ENCODE measurements around the gene DDC. TPM values are rescaled to one million over a fixed set of nuclear protein-coding genes. Genes with fewer than 3 reads are reported as not detected.

Gene DDC
- total and polyA plus RNA-seq, 2 donors (not counting 1 experiment from before 2014, with no cell fraction given): not detected

- Histone ChIP-seq H3K4me1 (ENCODE audit: control insufficient read depth in 2 of 2, insufficient read depth in 2 of 2, low read length in 2 of 2) (no peaks in the 10 kb centered on the region), H3K4me3 (ENCODE audit: control extremely low read depth in 1 of 5, extremely low read depth in 1 of 5, insufficient read depth in 1 of 5, low read depth in 2 of 5, low read length in 4 of 5) (no peak overlapping the region), H3K27me3 (replicated peaks in 1 of 4; ENCODE audit: control extremely low read depth in 1 of 4, control insufficient read depth in 3 of 4, insufficient read depth in 4 of 4, low read length in 3 of 4) (no peaks in the 10 kb centered on the region), H3K9me3 (ENCODE audit: control extremely low read depth in 1 of 3, control insufficient read depth in 2 of 3, insufficient read depth in 1 of 3, low read length in 2 of 3) (peaks cover 0 to 4% (median 0%) of the 10 kb centered on the region in 3 donors), H3K27ac (ENCODE audit: low read length in 2 of 2) (no peak overlapping the region), H3K79me2 (ENCODE audit: control insufficient read depth, insufficient read depth, low read length) (no peaks in the 10 kb centered on the region), H2AFZ (ENCODE audit: insufficient read depth, low read depth, low read length, poor library complexity, severe bottlenecking) (no peak overlapping the region), H3K36me3 (replicated peaks in 1 of 2; ENCODE audit: control extremely low read depth in 1 of 2, control insufficient read depth in 1 of 2, extremely low read depth in 1 of 2, insufficient read depth in 2 of 2, low read length in 1 of 2) (no peaks in the 10 kb centered on the region), H4K20me1 (ENCODE audit: control insufficient read depth, insufficient read depth, low read length, poor library complexity, severe bottlenecking) (no peaks in the 10 kb centered on the region), H3K4me2 (replicated peaks; ENCODE audit: low read depth, low read length, poor library complexity, severe bottlenecking) (no peak overlapping the region), H3K9ac (ENCODE audit: low read length) (no peak overlapping the region)
- CTCF ChIA-PET: interaction anchor here (0.6 kb wide), 1 partner anchor 272 kb away, joined by 3 read pairs; no protein-coding TSS in a partner anchor
- whole genome bisulfite sequencing (ENCODE audit: insufficient coverage): no CpG with 5 or more reads among the region's 5 CpGs
- TF ChIP-seq EZH2 (IDR thresholded peaks at IDR 0.05; ENCODE audit: borderline replicate concordance, insufficient read depth, low read depth, low read length, poor library complexity, severe bottlenecking) (no peak), CTCF (IDR thresholded peaks at IDR 0.05) (no peak)
- H3K27me3 Mint-ChIP-seq: peaks cover 21% of the 10 kb centered on the region
- intact Hi-C loops (cut with micrococcal nuclease): no loop called here
- H3K4me3 Mint-ChIP-seq: no peak overlapping the region
- H3K4me1 Mint-ChIP-seq: no peaks in the 10 kb centered on the region
- H3K27ac Mint-ChIP-seq: no peak overlapping the region
- no peak for ATAC-seq (ENCODE audit: low read depth)
- DNase-seq: no peak
- POLR2A ChIA-PET: no interaction called here
- no peaks in the 10 kb centered on the region for H3K9me3 Mint-ChIP-seq (ENCODE audit: insufficient read depth)
Observed at GRCh38 chr7:50491209-50491608, 74.0 kb downstream of the DDC start.

GRCh38 chr7:50488379-50488778 is 76.8 kb downstream of the DDC start:
- no peak overlapping the region for H3K27ac Mint-ChIP-seq
- DNase-seq (no peak), ATAC-seq (ENCODE audit: low read depth) (no peak)
- Histone ChIP-seq H3K9me3 (ENCODE audit: control extremely low read depth in 1 of 3, control insufficient read depth in 2 of 3, insufficient read depth in 1 of 3, low read length in 2 of 3) (peaks cover 0 to 4% (median 0%) of the 10 kb centered on the region in 3 donors), H2AFZ (ENCODE audit: insufficient read depth, low read depth, low read length, poor library complexity, severe bottlenecking) (no peak overlapping the region), H3K4me3 (ENCODE audit: control extremely low read depth in 1 of 5, extremely low read depth in 1 of 5, insufficient read depth in 1 of 5, low read depth in 2 of 5, low read length in 4 of 5) (no peak overlapping the region), H3K27me3 (replicated peaks in 1 of 4; ENCODE audit: control extremely low read depth in 1 of 4, control insufficient read depth in 3 of 4, insufficient read depth in 4 of 4, low read length in 3 of 4) (no peaks in the 10 kb centered on the region), H3K4me2 (replicated peaks; ENCODE audit: low read depth, low read length, poor library complexity, severe bottlenecking) (no peak overlapping the region), H4K20me1 (ENCODE audit: control insufficient read depth, insufficient read depth, low read length, poor library complexity, severe bottlenecking) (no peaks in the 10 kb centered on the region), H3K4me1 (ENCODE audit: control insufficient read depth in 2 of 2, insufficient read depth in 2 of 2, low read length in 2 of 2) (no peaks in the 10 kb centered on the region), H3K36me3 (replicated peaks in 1 of 2; ENCODE audit: control extremely low read depth in 1 of 2, control insufficient read depth in 1 of 2, extremely low read depth in 1 of 2, insufficient read depth in 2 of 2, low read length in 1 of 2) (no peaks in the 10 kb centered on the region), H3K9ac (ENCODE audit: low read length) (no peak overlapping the region), H3K27ac (ENCODE audit: low read length in 2 of 2) (no peak overlapping the region), H3K79me2 (ENCODE audit: control insufficient read depth, insufficient read depth, low read length) (no peaks in the 10 kb centered on the region)
- TF ChIP-seq EZH2 (IDR thresholded peaks at IDR 0.05; ENCODE audit: borderline replicate concordance, insufficient read depth, low read depth, low read length, poor library complexity, severe bottlenecking) (no peak), CTCF (IDR thresholded peaks at IDR 0.05) (no peak)
- H3K4me3 Mint-ChIP-seq: no peak overlapping the region
- ChIA-PET CTCF (no interaction called here), POLR2A (no interaction called here)
- intact Hi-C loops (cut with micrococcal nuclease): no loop called here
- H3K4me1 Mint-ChIP-seq: no peaks in the 10 kb centered on the region
- H3K9me3 Mint-ChIP-seq (ENCODE audit: insufficient read depth): no peaks in the 10 kb centered on the region
- H3K27me3 Mint-ChIP-seq: peaks cover 20% of the 10 kb centered on the region
